Suprapubic skin (tissue), 4 donors: ENCODE measurements around the gene OR2Z1. TPM values are rescaled to one million over a fixed set of nuclear protein-coding genes. Genes with fewer than 3 reads are reported as not detected.
A peak's percentile ranks its signal among the peaks of the same experiment; 100 is the strongest.

Experiments used
- DNase-seq, 2 donors: peaks; one replicate each; pipeline ENCODE4 v3.0.0-alpha.2; 2019; ENCODE audit warnings: low spot score in 2 of 2
- H3K27ac ChIP-seq: fragments of 200-600 bp; sonication (generic); one replicate; pipeline ENCODE4 v1.5.1; 2019
- H3K27me3 ChIP-seq: fragments of 200-600 bp; sonication (generic); one replicate; pipeline ENCODE4 v1.5.1; 2019
- H3K36me3 ChIP-seq: fragments of 200-600 bp; sonication (generic); one replicate; pipeline ENCODE4 v1.5.1; 2019
- H3K4me1 ChIP-seq: fragments of 200-600 bp; sonication (generic); one replicate; pipeline ENCODE4 v1.5.1; 2019
- H3K4me3 ChIP-seq: fragments of 200-600 bp; sonication (generic); one replicate; pipeline ENCODE4 v1.5.1; 2019; ENCODE audit warnings: mild to moderate bottlenecking
- H3K9me3 ChIP-seq: fragments of 200-600 bp; sonication (generic); one replicate; pipeline ENCODE4 v1.5.1; 2019
- CTCF ChIP-seq, 2 donors: fragments of 200-600 bp in 1 of 2; fragments of 450-650 bp in 1 of 2; sonication (generic) in 1 of 2; IDR thresholded peaks; one replicate each; pipeline ENCODE4 v1.5.1; 2016 to 2019; ENCODE audit warnings: antibody characterized with exemption in 2 of 2, mild to moderate bottlenecking in 1 of 2, moderate library complexity in 1 of 2
- EP300 ChIP-seq: sonication (generic); formaldehyde crosslinking; IDR thresholded peaks from one replicate; pipeline ENCODE4 v1.6.1; 2017; ENCODE audit warnings: antibody characterized with exemption
- POLR2A ChIP-seq, 2 donors: fragments of 450-650 bp; IDR thresholded peaks; one replicate each; pipeline ENCODE4 v1.6.1; 2017; ENCODE audit warnings: antibody characterized with exemption in 2 of 2, mild to moderate bottlenecking in 2 of 2, moderate library complexity in 2 of 2
- POLR2AphosphoS5 ChIP-seq, 3 donors: sonication (generic); formaldehyde crosslinking; IDR thresholded peaks; one replicate each; pipeline ENCODE4 v1.6.1; 2017; ENCODE audit warnings: antibody characterized with exemption in 3 of 3
- WGBS: methylation state at CpG from one replicate; pipeline ENCODE4 v1.1.5; 2018; 5-methylcytosine and 5-hydroxymethylcytosine counted together
- total RNA-seq, 4 donors: library from RNA; depleted of rRNA; stranded (reverse); fragments of >200 nt; gene quantifications; one replicate each; pipeline ENCODE4 v1.1.0, GENCODE V29; 2016

The OR2Z1 gene, protein sequence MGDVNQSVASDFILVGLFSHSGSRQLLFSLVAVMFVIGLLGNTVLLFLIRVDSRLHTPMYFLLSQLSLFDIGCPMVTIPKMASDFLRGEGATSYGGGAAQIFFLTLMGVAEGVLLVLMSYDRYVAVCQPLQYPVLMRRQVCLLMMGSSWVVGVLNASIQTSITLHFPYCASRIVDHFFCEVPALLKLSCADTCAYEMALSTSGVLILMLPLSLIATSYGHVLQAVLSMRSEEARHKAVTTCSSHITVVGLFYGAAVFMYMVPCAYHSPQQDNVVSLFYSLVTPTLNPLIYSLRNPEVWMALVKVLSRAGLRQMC
- total RNA-seq = 1 to 10 TPM in 1 of 4 donors, not detected in 3; 2.7 TPM

- WGBS = 86% methylated on average over 1 of the region's 1 CpG
- no peak within 1 kb of the TSS for H3K4me3 ChIP-seq
- DNase-seq = no peak
Observed at GRCh38 chr19:8721334-8721733, at the start of gene OR2Z1. TSS of gene OR2Z1 (plus strand) at chr19:8721634. CDS start at chr19:8731029, 9,395 bp downstream.

DNA sequence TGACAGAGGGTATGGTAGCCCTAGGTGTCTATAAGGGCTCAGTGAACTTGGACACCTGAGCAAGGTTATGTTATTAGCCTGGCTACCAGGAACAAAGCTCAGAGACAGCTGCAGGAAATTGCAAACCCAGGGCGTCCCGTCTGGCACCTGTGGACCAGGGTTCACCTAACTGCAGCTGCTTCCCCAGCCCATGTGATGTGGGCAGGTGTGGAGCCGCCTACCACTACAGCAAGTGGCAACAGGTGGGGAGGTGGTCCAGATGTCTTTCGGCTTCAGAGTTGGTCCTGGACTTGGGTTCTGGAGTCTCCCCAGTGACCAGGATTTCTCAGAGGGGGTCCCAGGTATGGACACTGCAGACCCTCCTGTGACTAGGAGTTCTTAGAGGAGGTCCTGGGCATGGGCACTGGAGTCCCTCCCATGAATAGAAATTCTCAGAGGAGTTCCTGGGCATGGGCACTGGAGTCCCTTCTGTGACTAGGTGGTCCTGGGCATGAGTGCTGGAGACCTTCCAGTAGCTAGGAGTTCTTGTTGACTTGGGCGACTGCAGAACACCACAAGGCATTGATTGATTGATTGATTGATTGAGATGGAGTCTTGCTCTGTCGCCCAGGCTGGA, 48.0 kb upstream of the OR2Z1 start:
- H3K4me1 ChIP-seq = no peaks in the 10 kb centered on the region
- peak in 1 of 2 donors; percentile 33 for DNase-seq
- 49% methylated on average over 3 of the region's 6 CpGs for WGBS
- peaks cover 2% of the 10 kb centered on the region for H3K27me3 ChIP-seq
- no peaks in the 10 kb centered on the region for H3K36me3 ChIP-seq
- TF ChIP-seq EP300 (no peak), POLR2AphosphoS5 (IDR thresholded peaks at IDR 0.05) (no peak), CTCF (IDR thresholded peaks at IDR 0.05) (no peak), POLR2A (IDR thresholded peaks at IDR 0.05) (no peak)
- H3K9me3 ChIP-seq = no peaks in the 10 kb centered on the region
- H3K27ac ChIP-seq = no peak overlapping the region
- H3K4me3 ChIP-seq = no peak overlapping the region

More at GRCh38 chr19:8721334-8721733, at the start of gene OR2Z1:
- Histone ChIP-seq H3K27ac (no peak within 1 kb of the TSS), H3K36me3 (no peaks in the 10 kb centered on the region), H3K9me3 (no peaks in the 10 kb centered on the region), H3K27me3 (peaks cover 9% of the 10 kb centered on the region), H3K4me1 (no peaks in the 10 kb centered on the region)
- no peak for TF ChIP-seq POLR2A (IDR thresholded peaks at IDR 0.05)
- no peak for TF ChIP-seq POLR2AphosphoS5 (IDR thresholded peaks at IDR 0.05)
- no peak for TF ChIP-seq EP300
- TF ChIP-seq CTCF (IDR thresholded peaks at IDR 0.05) = no peak

DNA sequence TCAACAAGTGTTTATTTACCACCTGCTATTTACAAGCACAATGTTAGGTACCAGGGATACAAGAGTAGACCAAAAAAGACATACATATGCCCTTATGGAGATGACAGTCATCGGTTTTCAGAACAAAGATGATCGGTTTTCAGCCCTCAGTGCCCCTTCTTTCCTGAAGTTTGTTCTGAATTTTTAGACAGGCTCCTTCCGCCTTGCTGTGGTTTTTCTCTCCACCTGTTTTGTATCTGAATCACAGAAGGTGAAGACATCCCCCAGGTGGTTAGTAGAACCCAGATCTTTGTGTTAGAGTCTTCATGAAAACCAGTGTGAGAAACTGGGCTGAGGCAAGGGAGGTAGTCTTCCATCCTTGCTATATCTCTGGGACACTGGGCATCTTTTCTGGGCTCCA, 46.4 kb upstream of the OR2Z1 start:
- Histone ChIP-seq H3K36me3 (no peaks in the 10 kb centered on the region), H3K4me1 (no peaks in the 10 kb centered on the region), H3K27me3 (peaks cover 2% of the 10 kb centered on the region), H3K9me3 (no peaks in the 10 kb centered on the region), H3K27ac (no peak overlapping the region), H3K4me3 (no peak overlapping the region)
- no peak for DNase-seq
- TF ChIP-seq POLR2AphosphoS5 (IDR thresholded peaks at IDR 0.05) (no peak), CTCF (IDR thresholded peaks at IDR 0.05) (no peak), POLR2A (IDR thresholded peaks at IDR 0.05) (no peak), EP300 (no peak)
- 71% methylated on average over 3 of the region's 3 CpGs for WGBS

GRCh38 chr19:8678244-8678807, 43.1 kb upstream of the OR2Z1 start:
- Histone ChIP-seq H3K4me1 (no peaks in the 10 kb centered on the region), H3K36me3 (no peaks in the 10 kb centered on the region), H3K4me3 (no peak overlapping the region), H3K27me3 (no peaks in the 10 kb centered on the region), H3K27ac (no peak overlapping the region), H3K9me3 (peaks cover 3% of the 10 kb centered on the region)
- TF ChIP-seq EP300 = no peak
- no peak for TF ChIP-seq CTCF (IDR thresholded peaks at IDR 0.05)
- no peak for TF ChIP-seq POLR2AphosphoS5 (IDR thresholded peaks at IDR 0.05)
- TF ChIP-seq POLR2A (IDR thresholded peaks at IDR 0.05) = no peak
- DNase-seq = no peak

DNA sequence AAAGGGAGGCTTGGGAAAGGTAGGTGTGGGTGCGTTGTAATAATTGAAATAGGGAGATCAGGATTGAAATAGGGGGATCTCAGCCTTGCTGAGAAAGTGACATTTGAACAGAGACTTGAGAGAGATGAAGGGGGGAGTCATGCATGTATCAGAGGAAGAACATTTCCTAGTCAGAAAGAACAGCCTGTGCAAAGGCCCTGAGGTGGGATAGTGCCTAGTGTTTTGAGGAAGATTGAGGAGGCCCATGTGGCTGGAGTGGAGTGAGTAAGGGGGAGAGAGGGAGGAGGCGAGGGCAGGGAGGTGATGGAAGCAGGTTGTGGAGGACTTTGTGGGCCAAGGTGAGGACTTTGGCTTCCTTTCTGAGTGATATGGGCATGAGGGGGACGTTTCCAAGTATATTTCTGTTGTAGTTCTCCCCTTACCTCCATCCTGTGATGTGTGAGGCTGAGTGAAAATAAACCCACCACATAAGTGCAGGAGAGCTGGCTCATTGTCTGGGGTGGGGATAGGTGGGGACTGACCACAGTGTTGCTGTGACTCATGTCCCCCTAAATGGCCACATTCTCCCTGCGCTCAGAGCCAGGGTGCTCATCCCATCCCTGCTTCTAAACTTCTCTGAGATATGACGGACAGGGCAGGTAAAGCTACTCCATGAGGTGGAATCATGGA, 40.6 kb upstream of the OR2Z1 start:
- peak in 1 of 2 donors; percentile 17 for DNase-seq
- H3K36me3 ChIP-seq = no peaks in the 10 kb centered on the region
- H3K27ac ChIP-seq = no peak overlapping the region
- H3K27me3 ChIP-seq = peaks cover 7% of the 10 kb centered on the region
- H3K4me3 ChIP-seq = no peak overlapping the region
- TF ChIP-seq CTCF (IDR thresholded peaks at IDR 0.05) = no peak
- WGBS = 80% methylated on average over 5 of the region's 5 CpGs
- peaks cover 4% of the 10 kb centered on the region for H3K4me1 ChIP-seq
- peaks cover 3% of the 10 kb centered on the region for H3K9me3 ChIP-seq
